Endothelial cell of umbilical vein (primary cell): Measurements from ENCODE around the gene WDR41. TPM values are rescaled to one million over a fixed set of nuclear protein-coding genes. Genes with fewer than 3 reads are reported as not detected.

Experiments used
- BruUV-seq: library from RNA; stranded (reverse); fragments of 400-500 nt; replicated peaks from 2 replicates; lab custom pipeline; 2021; lab: Mats Ljungman, UMichigan
- CTCF ChIA-PET: fragments of 300-600, 350-600 bp; sonication (Branson Sonifier 250); formaldehyde crosslinking; loops from one replicate; lab custom pipeline; 2021; ENCODE audit warnings: antibody characterized with exemption, inconsistent platforms; lab: Charles Lee
- POLR2A ChIA-PET: fragments of 300-600, 350-600 bp; sonication (Branson Sonifier 250); formaldehyde crosslinking; loops from one replicate; lab custom pipeline; 2021; ENCODE audit warnings: antibody characterized with exemption, inconsistent platforms; lab: Charles Lee
- DNase-seq: peaks from one replicate; pipeline ENCODE4 v3.0.0-alpha.2; 2011; ENCODE audit warnings: low read depth, low spot score
- FAIRE-seq: peaks from 2 replicates; lab custom pipeline; 2011; peaks lifted over from hg19 to GRCh38; lab: Jason Lieb, UNC
- H2AFZ ChIP-seq: 2 replicates; pipeline ENCODE4 v1.6.0; 2012; ENCODE audit warnings: low read depth, low read length, control low read depth, inconsistent platforms
- H3K27ac ChIP-seq: 2 replicates; pipeline ENCODE4 v1.5.1; 2011; ENCODE audit warnings: low read depth, mild to moderate bottlenecking, control low read depth, low read length, moderate library complexity; ENCODE audit not compliant: insufficient read depth
- H3K27me3 ChIP-seq, 2 experiments: 2 replicates each; pipeline versions ENCODE4 v1.6.0 to v1.6.1; 2011; ENCODE audit warnings: low read length in 2 of 2, mixed read lengths in 1 of 2; ENCODE audit not compliant: control insufficient read depth in 2 of 2, insufficient read depth in 2 of 2
- H3K36me3 ChIP-seq, 2 experiments: 2 replicates in 1 of 2; 3 replicates in 1 of 2; pipeline ENCODE4 v1.5.1; 2011; ENCODE audit warnings: low read length in 2 of 2, mild to moderate bottlenecking in 1 of 2, moderate library complexity in 1 of 2; ENCODE audit not compliant: control insufficient read depth in 2 of 2, insufficient read depth in 2 of 2; ENCODE audit errors: extremely low read depth in 1 of 2
- H3K4me1 ChIP-seq: 3 replicates; pipeline ENCODE4 v1.5.1; 2011; ENCODE audit warnings: mild to moderate bottlenecking, low read length; ENCODE audit not compliant: control insufficient read depth, insufficient read depth; ENCODE audit errors: extremely low read depth
- H3K4me2 ChIP-seq: 2 replicates; pipeline ENCODE4 v1.6.1; 2011; ENCODE audit warnings: low read length, control low read depth, mixed read lengths; ENCODE audit not compliant: insufficient read depth
- H3K4me3 ChIP-seq, 3 experiments: fragments of 200-600 bp in 1 of 3; sonication (generic), shearing (Covaris generic) in 1 of 3; replicated peaks in 1 of 3; 2 replicates each; pipeline ENCODE4 v1.5.1; 2011 to 2016; ENCODE audit warnings: control low read depth in 3 of 3, low read length in 3 of 3, mild to moderate bottlenecking in 2 of 3, inconsistent platforms in 1 of 3, low read depth in 1 of 3, moderate library complexity in 1 of 3; ENCODE audit not compliant: insufficient read depth in 1 of 3
- H3K79me2 ChIP-seq: 2 replicates; pipeline ENCODE4 v1.6.0; 2012; ENCODE audit warnings: low read length, inconsistent platforms; ENCODE audit not compliant: control insufficient read depth, insufficient read depth
- H3K9ac ChIP-seq: replicated peaks from 2 replicates; pipeline ENCODE3; 2011; ENCODE audit warnings: low read length, control low read depth; ENCODE audit not compliant: insufficient read depth; ENCODE audit errors: extremely low read depth
- H3K9me1 ChIP-seq: replicated peaks from 3 replicates; pipeline ENCODE4 v1.6.0; 2011; ENCODE audit warnings: mild to moderate bottlenecking, low read length; ENCODE audit not compliant: control insufficient read depth, insufficient read depth; ENCODE audit errors: extremely low read depth
- H3K9me3 ChIP-seq: replicated peaks from 2 replicates; pipeline ENCODE4 v1.5.1; 2012; ENCODE audit warnings: low read length, inconsistent platforms; ENCODE audit not compliant: control insufficient read depth, insufficient read depth
- H4K20me1 ChIP-seq: replicated peaks from 2 replicates; pipeline ENCODE3; 2011; ENCODE audit warnings: mild to moderate bottlenecking, low read length; ENCODE audit not compliant: control insufficient read depth, insufficient read depth; ENCODE audit errors: extremely low read depth
- CTCF ChIP-seq, 2 donors: IDR thresholded peaks; 1 replicate in 1 of 2; 2 replicates in 1 of 2; pipeline ENCODE4 v1.5.1; 2011; ENCODE audit warnings: low read length in 2 of 2, mild to moderate bottlenecking in 2 of 2, moderate library complexity in 2 of 2, control low read depth in 1 of 2, inconsistent platforms in 1 of 2, low read depth in 1 of 2; ENCODE audit not compliant: insufficient read depth in 1 of 2; ENCODE audit errors: extremely low read depth in 1 of 2
- EZH2 ChIP-seq: IDR thresholded peaks from 2 replicates; pipeline ENCODE4 v1.6.1; 2012; ENCODE audit warnings: borderline replicate concordance, low read depth, mild to moderate bottlenecking, moderate library complexity, low read length, inconsistent platforms; ENCODE audit not compliant: severe bottlenecking
- FOS ChIP-seq: IDR thresholded peaks from 2 replicates; pipeline ENCODE4 v1.6.1; 2011; ENCODE audit warnings: mild to moderate bottlenecking, low read length, moderate library complexity, borderline replicate concordance; ENCODE audit not compliant: insufficient read depth
- GATA2 ChIP-seq: IDR thresholded peaks from 2 replicates; pipeline ENCODE4 v1.7.0; 2011; ENCODE audit warnings: low read depth, mild to moderate bottlenecking, moderate library complexity, mixed read lengths, low read length; ENCODE audit not compliant: insufficient read length, insufficient read depth
- JUN ChIP-seq: IDR thresholded peaks from 2 replicates; pipeline ENCODE4 v1.6.1; 2011; ENCODE audit warnings: borderline replicate concordance, low read depth; ENCODE audit not compliant: insufficient read length, insufficient read depth
- MAX ChIP-seq: IDR thresholded peaks from 2 replicates; pipeline ENCODE4 v1.6.1; 2011; ENCODE audit not compliant: insufficient read depth, insufficient read length
- MYC ChIP-seq: IDR thresholded peaks from one replicate; pipeline ENCODE4 v1.6.1; 2011; ENCODE audit warnings: mild to moderate bottlenecking, low read depth, low read length
- POLR2A ChIP-seq: IDR thresholded peaks from 2 replicates; pipeline ENCODE4 v1.6.1; 2012; ENCODE audit warnings: low read depth, mild to moderate bottlenecking, control low read depth, low read length
- POLR2AphosphoS5 ChIP-seq: IDR thresholded peaks from 2 replicates; pipeline ENCODE4 v1.6.1; 2012; ENCODE audit warnings: low read depth, mild to moderate bottlenecking, control low read depth, low read length, moderate library complexity; ENCODE audit not compliant: insufficient read depth
- dilution Hi-C: fragments of 300-500 bp; cut with MboI; formaldehyde crosslinking; loops from one replicate; pipeline ENCODE4 v1.15.0; 2019; ENCODE audit warnings: low sequenced_read_pairs; ENCODE audit not compliant: extremely low pct_ligation_motif_present
- intact Hi-C: fragments of 100-400 bp; cut with micrococcal nuclease; formaldehyde crosslinking; loops from one replicate; pipeline ENCODE4 v1.10.0; 2022
- polyA plus RNA-seq, 4 experiments: library from polyadenylated mRNA; depleted of rRNA in 3 of 4; stranded (reverse) in 3 of 4; unstranded in 1 of 4; fragments of >200 nt; gene quantifications; 2 replicates each; pipeline versions ENCODE4 v1.2.1 to v1.2.3, GENCODE V29; 2011 to 2012; ENCODE audit warnings: missing spikeins in 1 of 4
- total RNA-seq: library from RNA; stranded (reverse); gene quantifications from 2 replicates; pipeline ENCODE4 v1.2.3, GENCODE V29; 2021

WDR41 gene
- total and polyA plus RNA-seq, 2 donors (not counting 3 experiments of a cell fraction or from before 2014, with no cell fraction given): 10.2 to 33.6 TPM

- dilution Hi-C loops: no loop called here
- no peaks in the 10 kb centered on the region for H3K9me1 ChIP-seq
- no peak overlapping the region for H3K4me3 ChIP-seq
- H3K27me3 ChIP-seq: no peaks in the 10 kb centered on the region
- TF ChIP-seq EZH2 (no peak), MAX (no peak), MYC (no peak), CTCF (IDR thresholded peaks at IDR 0.05; ENCODE audit: extremely low read depth in 1 of 2, insufficient read depth in 1 of 2, low read depth in 1 of 2, low read length in 2 of 2) (no peak), POLR2A (no peak), GATA2 (no peak), FOS (no peak), POLR2AphosphoS5 (no peak), JUN (no peak)
- no peaks in the 10 kb centered on the region for H3K79me2 ChIP-seq
- no peak overlapping the region for H3K9ac ChIP-seq
- H3K36me3 ChIP-seq: peaks cover 0 to 3% of the 10 kb centered on the region in 2 experiments
- H4K20me1 ChIP-seq: no peaks in the 10 kb centered on the region
- intact Hi-C loops: no loop called here
- ChIA-PET CTCF (interaction anchor here (0.7 to 1.6 kb wide), 3 partner anchors 9 to 41 kb away, joined by 4 read pairs; no protein-coding TSS in a partner anchor), POLR2A (no interaction called here)
- no TSS peak for BruUV-seq
- H3K27ac ChIP-seq: no peak overlapping the region
- H3K4me2 ChIP-seq: no peak overlapping the region
- no peak overlapping the region for H2AFZ ChIP-seq
- FAIRE-seq (no peak), DNase-seq (no peak)
- H3K9me3 ChIP-seq: no peaks in the 10 kb centered on the region
- H3K4me1 ChIP-seq: no peaks in the 10 kb centered on the region
These were observed 66.0 kb downstream of the WDR41 start for GRCh38 chr5:77425998-77426659.
